ENCODE data around the gene CEACAM1.
"Not testable (repeated sequence)": the region's sequence is repeated elsewhere in the genome, so short reads cannot be mapped to it uniquely, and the experiment has no call there.

DNA sequence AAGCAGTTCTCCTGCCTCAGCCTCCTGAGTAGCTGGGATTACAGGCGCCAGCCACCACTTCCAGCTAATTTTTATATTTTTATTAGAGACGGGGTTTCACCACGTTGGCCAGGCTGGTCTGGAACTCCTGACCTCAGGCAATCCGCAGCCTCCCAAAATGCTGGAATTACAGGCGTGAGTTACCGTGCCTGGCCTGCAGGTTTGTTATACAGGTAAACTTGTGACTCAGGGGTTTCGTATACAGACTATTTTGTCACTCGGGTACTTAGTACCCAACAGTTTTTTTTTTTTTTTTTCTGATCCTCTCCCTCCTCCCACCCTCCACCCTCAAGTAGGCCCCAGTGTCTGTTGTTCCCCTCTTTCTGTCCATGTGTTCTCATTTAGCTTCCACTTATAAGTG is 67.0 kb downstream of the CEACAM1 start:
- peak in 1 of 3 donors; percentile 8 for TF ChIP-seq CTCF (IDR thresholded peaks at IDR 0.05)
- not testable (repeated sequence) for TF ChIP-seq POLR2A, POLR2AphosphoS5 (IDR thresholded peaks at IDR 0.05)

Data from breast epithelium (tissue), 3 donors.